Testis (tissue), 3 donors: ENCODE measurements around the gene HLA-DMB. TPM values are rescaled to one million over a fixed set of nuclear protein-coding genes. Genes with fewer than 3 reads are reported as not detected.

Source experiments
- DNase-seq: peaks from one replicate; pipeline ENCODE4 v3.0.0-alpha.2; 2019
- H3K27ac ChIP-seq, 2 donors: fragments of 200-600 bp; sonication (generic); one replicate each; pipeline ENCODE4 v1.5.1; 2019
- H3K27me3 ChIP-seq: fragments of 200-600 bp; sonication (generic); one replicate; pipeline ENCODE4 v1.5.1; 2019
- H3K36me3 ChIP-seq: fragments of 200-600 bp; sonication (generic); one replicate; pipeline ENCODE4 v1.5.1; 2017; ENCODE audit warnings: low read depth; ENCODE audit errors: missing control alignments
- H3K4me1 ChIP-seq: fragments of 200-600 bp; sonication (generic); one replicate; pipeline ENCODE4 v1.5.1; 2019
- H3K4me3 ChIP-seq, 2 donors: fragments of 200-600 bp; sonication (generic); one replicate each; pipeline ENCODE4 v1.5.1; 2017 to 2019
- H3K9me3 ChIP-seq: fragments of 200-600 bp; sonication (generic); one replicate; pipeline ENCODE4 v1.5.1; 2017
- CTCF ChIP-seq, 3 experiments: fragments of 450-650 bp in 2 of 3; fragments of 200-600 bp in 1 of 3; sonication (generic) in 1 of 3; IDR thresholded peaks; one replicate each; pipeline ENCODE4 v1.5.1; 2016 to 2019; ENCODE audit warnings: antibody characterized with exemption in 3 of 3, mild to moderate bottlenecking in 2 of 3, moderate library complexity in 1 of 3
- POLR2A ChIP-seq: fragments of 450-650 bp; IDR thresholded peaks from one replicate; pipeline ENCODE4 v1.6.1; 2017; ENCODE audit warnings: antibody characterized with exemption, mild to moderate bottlenecking, moderate library complexity
- WGBS, 2 donors: methylation state at CpG; one replicate each; pipeline ENCODE4 v1.1.5; 2018; 5-methylcytosine and 5-hydroxymethylcytosine counted together
- intact Hi-C: fragments of 100-400 bp; cut with DNase I; formaldehyde crosslinking; loops from one replicate; pipeline ENCODE4 v1.15.1; 2023; ENCODE audit warnings: low total_unique reads
- polyA plus RNA-seq: library from polyadenylated mRNA; stranded (reverse); fragments of 350-450 nt; fragmentation: Illumina TruSeq; extraction: RNeasy Lipid Tissue Mini Kit (QIAGEN cat#74804); gene quantifications from one replicate; pipeline ENCODE4 v1.2.3, GENCODE V29; 2014; ENCODE audit warnings: low read depth, low replicate concordance; ENCODE audit not compliant: insufficient read depth
- total RNA-seq, 2 donors: library from RNA; depleted of rRNA; stranded (reverse); fragments of >200 nt; gene quantifications; one replicate each; pipeline ENCODE4 v1.2.3, GENCODE V29; 2016

The HLA-DMB gene
- total and polyA plus RNA-seq, 3 donors from 2014 or later = 4.9 to 46.1 (median 6.0) TPM

GRCh38 chr6:32935551-32936238, 5.1 kb downstream of the HLA-DMB start:
- intact Hi-C loops = loop anchor here (10.0 kb wide), 1 partner anchor 49 kb away; no protein-coding TSS in a partner anchor
- H3K27me3 ChIP-seq = no peaks in the 10 kb centered on the region
- H3K4me3 ChIP-seq = no peak overlapping the region
- H3K4me1 ChIP-seq = peaks cover 8% of the 10 kb centered on the region
- H3K9me3 ChIP-seq = no peaks in the 10 kb centered on the region
- 88 to 94% methylated on average over 4 of the region's 4 CpGs for WGBS, 2 donors
- no peak for DNase-seq
- H3K36me3 ChIP-seq = no peaks in the 10 kb centered on the region
- no peak overlapping the region for H3K27ac ChIP-seq
- TF ChIP-seq CTCF (IDR thresholded peaks at IDR 0.05) = no peak
- TF ChIP-seq POLR2A = no peak

GRCh38 chr6:32933661-32934085, 7.2 kb downstream of the HLA-DMB start:
- no peaks in the 10 kb centered on the region for H3K27me3 ChIP-seq
- H3K4me1 ChIP-seq = peaks cover 6% of the 10 kb centered on the region
- TF ChIP-seq POLR2A = no peak
- TF ChIP-seq CTCF (IDR thresholded peaks at IDR 0.05) = peak; percentile 57 to 78 (median 72)
- DNase-seq = peak; percentile 87
- H3K9me3 ChIP-seq = no peaks in the 10 kb centered on the region
- H3K27ac ChIP-seq = no peak overlapping the region
- H3K36me3 ChIP-seq = no peaks in the 10 kb centered on the region
- 16 to 37% methylated on average over 3 of the region's 3 CpGs for WGBS, 2 donors
- intact Hi-C loops = loop anchor here (10.0 kb wide), 1 partner anchor 51 kb away; no protein-coding TSS in a partner anchor
- H3K4me3 ChIP-seq = no peak overlapping the region

- TF ChIP-seq CTCF (IDR thresholded peaks at IDR 0.05) (peak in 1 of 3 experiments; percentile 2), POLR2A (no peak)
- Histone ChIP-seq H3K4me1 (peaks cover 6% of the 10 kb centered on the region), H3K36me3 (no peaks in the 10 kb centered on the region), H3K4me3 (no peak overlapping the region), H3K9me3 (no peaks in the 10 kb centered on the region), H3K27ac (peak overlapping the region in 1 of 2 donors; percentile 11), H3K27me3 (no peaks in the 10 kb centered on the region)
- 53 to 72% methylated on average over 7 of the region's 7 CpGs for WGBS, 2 donors
- no peak for DNase-seq
- intact Hi-C loops = loop anchor here (10.0 kb wide), 1 partner anchor 53 kb away; no protein-coding TSS in a partner anchor
Measured at GRCh38 chr6:32932132-32932868, 8.5 kb downstream of the HLA-DMB start.

GRCh38 chr6:32931211-32931610, 9.6 kb downstream of the HLA-DMB start:
- Histone ChIP-seq H3K27ac (peak overlapping the region in 1 of 2 donors; percentile 11), H3K4me3 (no peak overlapping the region), H3K9me3 (no peaks in the 10 kb centered on the region), H3K36me3 (no peaks in the 10 kb centered on the region), H3K27me3 (no peaks in the 10 kb centered on the region), H3K4me1 (peaks cover 6% of the 10 kb centered on the region)
- no peak for DNase-seq
- 0 to 35% methylated on average over 1 of the region's 1 CpG for WGBS, 2 donors
- TF ChIP-seq POLR2A = no peak
- no peak for TF ChIP-seq CTCF (IDR thresholded peaks at IDR 0.05)
- intact Hi-C loops = loop anchor here (10.0 kb wide), 1 partner anchor 54 kb away; no protein-coding TSS in a partner anchor
